Thyroid gland (tissue), 4 donors: ENCODE results near the gene CAMKK1. TPM values are rescaled to one million over a fixed set of nuclear protein-coding genes. Genes with fewer than 3 reads are reported as not detected.
A peak's percentile ranks its signal among the peaks of the same experiment; 100 is the strongest.

Experiments
- DNase-seq, 2 donors: peaks; one replicate each; pipeline ENCODE4 v3.0.0-alpha.2; 2019
- H3K27ac ChIP-seq, 3 donors: fragments of 200-600 bp; sonication (generic); 1 replicate in 2 of 3; 2 replicates in 1 of 3; pipeline ENCODE4 v1.5.1; 2016 to 2019; ENCODE audit warnings: mild to moderate bottlenecking in 1 of 3, moderate library complexity in 1 of 3
- H3K27me3 ChIP-seq: fragments of 200-600 bp; sonication (generic); one replicate; pipeline ENCODE4 v1.5.1; 2019
- H3K36me3 ChIP-seq, 2 donors: fragments of 200-600 bp; sonication (generic); one replicate each; pipeline ENCODE4 v1.5.1; 2016 to 2019
- H3K4me1 ChIP-seq, 2 donors: fragments of 200-600 bp; sonication (generic); one replicate each; pipeline ENCODE4 v1.5.1; 2017 to 2019
- H3K4me3 ChIP-seq, 3 donors: fragments of 200-600 bp; sonication (generic); replicated peaks in 1 of 3; 1 replicate in 2 of 3; 2 replicates in 1 of 3; pipeline ENCODE4 v1.5.1; 2016; ENCODE audit warnings: mild to moderate bottlenecking in 1 of 3
- H3K9me3 ChIP-seq: fragments of 200-600 bp; sonication (generic); one replicate; pipeline ENCODE4 v1.5.1; 2017
- CTCF ChIP-seq, 6 experiments: fragments of 200-600 bp in 3 of 6; fragments of 450-650 bp in 3 of 6; sonication (generic) in 3 of 6; IDR thresholded peaks; one replicate each; pipeline ENCODE4 v1.5.1; 2016 to 2019; ENCODE audit warnings: antibody characterized with exemption in 6 of 6, mild to moderate bottlenecking in 2 of 6, inconsistent platforms in 1 of 6, moderate library complexity in 1 of 6
- POLR2A ChIP-seq, 2 donors: fragments of 450-650 bp; IDR thresholded peaks; one replicate each; pipeline ENCODE4 v1.6.1; 2017; ENCODE audit warnings: antibody characterized with exemption in 2 of 2, mild to moderate bottlenecking in 2 of 2, moderate library complexity in 1 of 2
- WGBS, 2 donors: methylation state at CpG; one replicate each; pipeline ENCODE4 v1.1.5; 2017; 5-methylcytosine and 5-hydroxymethylcytosine counted together
- intact Hi-C: fragments of 100-400 bp; cut with DNase I; formaldehyde crosslinking; loops from one replicate; pipeline ENCODE4 v1.15.1; 2023
- total RNA-seq, 4 donors: library from RNA; depleted of rRNA; stranded (reverse); fragments of >200 nt; gene quantifications; one replicate each; pipeline ENCODE4 v1.2.3, GENCODE V29; 2016

The CAMKK1 gene
- total RNA-seq, 4 donors from 2014 or later = 5.9 to 10.1 (median 7.9) TPM

- H3K27ac ChIP-seq = no peak overlapping the region
Observed at GRCh38 chr17:3843935-3844516, 48.8 kb downstream of the CAMKK1 start.

GRCh38 chr17:3838206-3838605 is 54.6 kb downstream of the CAMKK1 start:
- Histone ChIP-seq H3K27ac (no peak overlapping the region), H3K27me3 (no peaks in the 10 kb centered on the region), H3K4me3 (no peak overlapping the region), H3K9me3 (no peaks in the 10 kb centered on the region), H3K36me3 (peaks cover 11 to 44% of the 10 kb centered on the region in 2 donors), H3K4me1 (no peaks in the 10 kb centered on the region)
- intact Hi-C loops = no loop called here
- no peak for DNase-seq
- no peak for TF ChIP-seq CTCF (IDR thresholded peaks at IDR 0.05)
- TF ChIP-seq POLR2A (IDR thresholded peaks at IDR 0.05) = no peak
- 90 to 91% methylated on average over 12 of the region's 12 CpGs for WGBS, 2 donors

More at GRCh38 chr17:3843935-3844516, 48.8 kb downstream of the CAMKK1 start:
- TF ChIP-seq CTCF (IDR thresholded peaks at IDR 0.05) = peak in 3 of 6 experiments; percentile 6 to 38 (median 30)
- TF ChIP-seq POLR2A (IDR thresholded peaks at IDR 0.05) = no peak
- intact Hi-C loops = no loop called here
- H3K4me3 ChIP-seq = no peak overlapping the region
- H3K36me3 ChIP-seq = peaks cover 0 to 19% of the 10 kb centered on the region in 2 donors
- no peaks in the 10 kb centered on the region for H3K27me3 ChIP-seq
- WGBS, 2 donors = 31 to 47% methylated on average over 3 of the region's 3 CpGs
- H3K4me1 ChIP-seq = peaks cover 10 to 11% of the 10 kb centered on the region in 2 donors
- no peak for DNase-seq
- H3K9me3 ChIP-seq = no peaks in the 10 kb centered on the region

- no peak overlapping the region for H3K4me3 ChIP-seq
- no peaks in the 10 kb centered on the region for H3K27me3 ChIP-seq
- H3K36me3 ChIP-seq = peaks cover 11 to 34% of the 10 kb centered on the region in 2 donors
- H3K27ac ChIP-seq = no peak overlapping the region
- TF ChIP-seq POLR2A (IDR thresholded peaks at IDR 0.05) (no peak), CTCF (IDR thresholded peaks at IDR 0.05) (no peak)
- no peak for DNase-seq
- 87 to 95% methylated on average over 10 of the region's 10 CpGs for WGBS, 2 donors
- intact Hi-C loops = no loop called here
- no peaks in the 10 kb centered on the region for H3K9me3 ChIP-seq
- no peaks in the 10 kb centered on the region for H3K4me1 ChIP-seq
Observed at GRCh38 chr17:3836551-3836950, 56.3 kb downstream of the CAMKK1 start.

- intact Hi-C loops = no loop called here
- TF ChIP-seq CTCF (IDR thresholded peaks at IDR 0.05) (no peak), POLR2A (IDR thresholded peaks at IDR 0.05) (no peak)
- peaks cover 11 to 34% of the 10 kb centered on the region in 2 donors for H3K36me3 ChIP-seq
- no peaks in the 10 kb centered on the region for H3K27me3 ChIP-seq
- WGBS, 2 donors = 85 to 88% methylated on average over 14 of the region's 14 CpGs
- no peak overlapping the region for H3K27ac ChIP-seq
- H3K9me3 ChIP-seq = no peaks in the 10 kb centered on the region
- H3K4me3 ChIP-seq = no peak overlapping the region
- no peak for DNase-seq
- no peaks in the 10 kb centered on the region for H3K4me1 ChIP-seq
Observed at GRCh38 chr17:3835410-3836229, 57.2 kb downstream of the CAMKK1 start.

- TF ChIP-seq CTCF (IDR thresholded peaks at IDR 0.05) (no peak), POLR2A (IDR thresholded peaks at IDR 0.05) (no peak)
- Histone ChIP-seq H3K36me3 (peaks cover 11 to 32% of the 10 kb centered on the region in 2 donors), H3K27me3 (no peaks in the 10 kb centered on the region), H3K4me1 (no peaks in the 10 kb centered on the region), H3K9me3 (no peaks in the 10 kb centered on the region), H3K4me3 (no peak overlapping the region), H3K27ac (no peak overlapping the region)
- DNase-seq = no peak
- intact Hi-C loops = no loop called here
- WGBS, 2 donors = 93 to 94% methylated on average over 4 of the region's 4 CpGs
Observed at GRCh38 chr17:3834811-3835210, 58.0 kb downstream of the CAMKK1 start.
